Fibroblast of mammary gland (primary cell): ENCODE measurements around the gene PHTF2.

ENCODE experiments used
- DNase-seq: peaks from one replicate; pipeline ENCODE4 v3.0.0-alpha.2; 2010; ENCODE audit warnings: low read depth
- H3K4me3 ChIP-seq: 2 replicates; pipeline ENCODE4 v1.5.1; 2011; ENCODE audit warnings: low read depth, mild to moderate bottlenecking, low read length, moderate library complexity; ENCODE audit not compliant: control insufficient read depth
- CTCF ChIP-seq: conservative IDR thresholded peaks from 2 replicates; pipeline ENCODE4 v1.5.1; 2011; ENCODE audit warnings: low read depth, low read length, inconsistent platforms; ENCODE audit not compliant: control insufficient read depth, insufficient read depth

PHTF2 gene

GRCh38 chr7:77812290-77812685 is 13.7 kb downstream of the PHTF2 start:
- DNase-seq = peak; percentile 76
- TF ChIP-seq CTCF = no peak
- no peak overlapping the region for H3K4me3 ChIP-seq

- TF ChIP-seq CTCF = no peak
- no peak overlapping the region for H3K4me3 ChIP-seq
- no peak for DNase-seq
Measured at GRCh38 chr7:77813180-77813579, 14.6 kb downstream of the PHTF2 start.

GRCh38 chr7:77819021-77819420 is 20.4 kb downstream of the PHTF2 start:
- no peak for DNase-seq
- TF ChIP-seq CTCF = no peak
- no peak overlapping the region for H3K4me3 ChIP-seq

- no peak overlapping the region for H3K4me3 ChIP-seq
- TF ChIP-seq CTCF = no peak
- DNase-seq = no peak
Measured at GRCh38 chr7:77820967-77821366, 22.4 kb downstream of the PHTF2 start.

GRCh38 chr7:77822269-77822668 is 23.7 kb downstream of the PHTF2 start:
- DNase-seq = no peak
- H3K4me3 ChIP-seq = no peak overlapping the region
- no peak for TF ChIP-seq CTCF

GRCh38 chr7:77823787-77824186 is 25.2 kb downstream of the PHTF2 start:
- H3K4me3 ChIP-seq = no peak overlapping the region
- TF ChIP-seq CTCF = no peak
- DNase-seq = no peak

GRCh38 chr7:77824636-77825035 is 26.1 kb downstream of the PHTF2 start:
- DNase-seq = no peak
- no peak overlapping the region for H3K4me3 ChIP-seq
- TF ChIP-seq CTCF = no peak
